GM23248 (cell line): ENCODE data around the gene OPCML.

Source experiments
- EZH2 ChIP-seq: fragments of 200-600 bp; sonication (generic); IDR thresholded peaks from 2 replicates; pipeline ENCODE4 v1.6.1; 2018; ENCODE audit warnings: antibody characterized with exemption, mild to moderate bottlenecking; ENCODE audit not compliant: insufficient read depth, poor library complexity, severe bottlenecking
- EZH2phosphoT487 ChIP-seq: fragments of 200-600 bp; sonication (generic); IDR thresholded peaks from 2 replicates; pipeline ENCODE4 v1.6.1; 2018; ENCODE audit warnings: antibody characterized with exemption, moderate library complexity, mild to moderate bottlenecking, low read depth; ENCODE audit not compliant: insufficient read depth

GRCh38 chr11:132846075-132846474 lies 686.2 kb downstream of the OPCML start:
- TF ChIP-seq EZH2phosphoT487 (no peak), EZH2 (no peak)
